ENCODE data around the gene TRNAU1AP.
"Not testable (repeated sequence)": the region's sequence is repeated elsewhere in the genome, so short reads cannot be mapped to it uniquely, and the experiment has no call there.

TRNAU1AP gene

DNA sequence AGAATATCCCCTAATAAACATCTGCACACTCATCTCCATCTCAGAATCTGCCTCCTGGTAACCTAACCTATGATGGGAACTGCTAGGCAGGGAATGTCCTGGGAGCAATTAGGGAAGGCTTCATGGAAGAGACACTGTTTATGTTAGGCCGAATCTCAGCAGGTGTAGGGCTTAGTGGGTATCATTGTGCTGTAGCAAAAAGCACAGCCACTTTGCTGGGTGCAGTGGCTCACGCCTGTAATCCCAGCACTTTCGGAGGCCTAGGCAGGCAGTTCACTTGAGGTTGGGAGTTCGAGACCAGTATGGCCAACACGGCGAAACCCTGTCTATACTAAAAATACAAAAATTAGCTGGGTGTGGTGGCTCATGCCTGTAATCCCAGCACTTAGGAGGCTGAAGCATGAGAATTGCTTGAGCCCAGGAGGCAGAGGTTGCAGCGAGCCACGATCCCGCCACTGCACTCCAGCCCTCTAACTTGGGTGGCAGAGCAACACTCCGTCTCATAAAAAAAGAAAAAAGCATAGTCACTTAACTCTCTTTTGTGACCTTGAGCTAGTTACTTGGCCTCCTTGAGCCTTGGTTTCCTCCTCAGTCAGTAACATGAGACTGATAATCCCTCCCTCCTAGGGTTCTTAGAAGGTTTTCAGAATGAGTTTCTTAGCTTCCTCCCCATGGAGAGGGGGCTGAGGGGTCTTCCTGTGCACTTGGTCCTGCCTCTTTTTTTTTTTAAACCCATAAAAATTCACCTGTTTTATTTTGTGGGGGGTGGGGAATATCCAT lies 42.7 kb downstream of the TRNAU1AP start:
- Histone ChIP-seq H3K79me2 (ENCODE audit: control insufficient read depth, low read length) (no peaks in the 10 kb centered on the region), H3K27ac (ENCODE audit: low read depth, low read length) (no peak overlapping the region), H4K20me1 (ENCODE audit: control insufficient read depth, insufficient read depth, low read depth, low read length) (no peaks in the 10 kb centered on the region)

DNA sequence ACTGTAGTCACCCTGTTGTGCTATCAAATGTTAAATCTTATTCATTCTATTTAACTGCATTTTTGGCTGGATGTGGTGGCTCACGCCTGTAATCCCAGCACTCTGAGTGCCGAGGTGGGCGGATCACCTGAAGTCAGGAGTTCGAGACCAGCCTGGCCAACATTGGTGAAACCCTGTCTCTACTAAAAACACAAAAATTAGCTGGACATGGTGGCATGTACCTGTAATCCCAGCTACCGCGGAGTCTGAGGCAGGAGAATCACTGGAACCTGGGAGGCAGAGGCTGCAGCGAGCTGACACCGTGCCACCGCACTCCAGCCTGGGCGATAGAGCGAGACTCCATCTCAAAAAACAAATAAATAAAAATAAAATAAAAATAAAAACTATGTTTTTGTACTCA lies 43.4 kb downstream of the TRNAU1AP start:
- H3K9me2 ChIP-seq (replicated peaks; ENCODE audit: control insufficient read depth, low read length); H3F3A ChIP-seq (ENCODE audit: control insufficient read depth, insufficient read depth); H3K79me2 ChIP-seq (ENCODE audit: control insufficient read depth, low read length); H3K4me2 ChIP-seq (ENCODE audit: low read length); H3K4me3 ChIP-seq (ENCODE audit: low read length); H3K27ac ChIP-seq (ENCODE audit: low read depth, low read length); H4K20me1 ChIP-seq (ENCODE audit: control insufficient read depth, insufficient read depth, low read depth, low read length); H3K27me3 ChIP-seq (ENCODE audit: control insufficient read depth, low read length); H3K36me3 ChIP-seq (ENCODE audit: control insufficient read depth, low read length); H3K9me3 ChIP-seq (ENCODE audit: control insufficient read depth, insufficient read depth, low read length); H3K4me1 ChIP-seq (ENCODE audit: control insufficient read depth, low read length): not testable (repeated sequence)

More for the DNA sequence above, 42.7 kb downstream of the TRNAU1AP start:
- TF ChIP-seq, protein P1, sequence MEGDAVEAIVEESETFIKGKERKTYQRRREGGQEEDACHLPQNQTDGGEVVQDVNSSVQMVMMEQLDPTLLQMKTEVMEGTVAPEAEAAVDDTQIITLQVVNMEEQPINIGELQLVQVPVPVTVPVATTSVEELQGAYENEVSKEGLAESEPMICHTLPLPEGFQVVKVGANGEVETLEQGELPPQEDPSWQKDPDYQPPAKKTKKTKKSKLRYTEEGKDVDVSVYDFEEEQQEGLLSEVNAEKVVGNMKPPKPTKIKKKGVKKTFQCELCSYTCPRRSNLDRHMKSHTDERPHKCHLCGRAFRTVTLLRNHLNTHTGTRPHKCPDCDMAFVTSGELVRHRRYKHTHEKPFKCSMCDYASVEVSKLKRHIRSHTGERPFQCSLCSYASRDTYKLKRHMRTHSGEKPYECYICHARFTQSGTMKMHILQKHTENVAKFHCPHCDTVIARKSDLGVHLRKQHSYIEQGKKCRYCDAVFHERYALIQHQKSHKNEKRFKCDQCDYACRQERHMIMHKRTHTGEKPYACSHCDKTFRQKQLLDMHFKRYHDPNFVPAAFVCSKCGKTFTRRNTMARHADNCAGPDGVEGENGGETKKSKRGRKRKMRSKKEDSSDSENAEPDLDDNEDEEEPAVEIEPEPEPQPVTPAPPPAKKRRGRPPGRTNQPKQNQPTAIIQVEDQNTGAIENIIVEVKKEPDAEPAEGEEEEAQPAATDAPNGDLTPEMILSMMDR (IDR thresholded peaks at IDR 0.05; ENCODE audit: low read depth, low read length, poor library complexity, severe bottlenecking), result no peak
- no peak for TF ChIP-seq EZH2phosphoT487 (IDR thresholded peaks at IDR 0.05; ENCODE audit: borderline replicate concordance, low read length)
- Histone ChIP-seq H3K9me3 (ENCODE audit: control insufficient read depth, insufficient read depth, low read length) (no peaks in the 10 kb centered on the region), H3K4me2 (ENCODE audit: low read length) (no peak overlapping the region), H3K4me1 (ENCODE audit: control insufficient read depth, low read length) (peaks cover 10% of the 10 kb centered on the region), H3F3A (ENCODE audit: control insufficient read depth, insufficient read depth) (no peaks in the 10 kb centered on the region), H3K36me3 (ENCODE audit: control insufficient read depth, low read length) (no peaks in the 10 kb centered on the region), H3K4me3 (ENCODE audit: low read length) (no peak overlapping the region), H3K27me3 (ENCODE audit: control insufficient read depth, low read length) (peaks cover 5% of the 10 kb centered on the region; the same call in 1 of the 2 replicates), H3K9me2 (replicated peaks; ENCODE audit: control insufficient read depth, low read length) (no peaks in the 10 kb centered on the region)

GRCh38 chr1:28601696-28602095 lies 48.8 kb downstream of the TRNAU1AP start:
- Histone ChIP-seq H3K9me2 (replicated peaks; ENCODE audit: control insufficient read depth, low read length) (no peaks in the 10 kb centered on the region), H3K4me2 (ENCODE audit: low read length) (no peak overlapping the region), H4K20me1 (ENCODE audit: control insufficient read depth, insufficient read depth, low read depth, low read length) (no peaks in the 10 kb centered on the region), H3K9me3 (ENCODE audit: control insufficient read depth, insufficient read depth, low read length) (no peaks in the 10 kb centered on the region), H3K79me2 (ENCODE audit: control insufficient read depth, low read length) (no peaks in the 10 kb centered on the region), H3K27me3 (ENCODE audit: control insufficient read depth, low read length) (no peaks in the 10 kb centered on the region), H3K36me3 (ENCODE audit: control insufficient read depth, low read length) (peaks cover 41% of the 10 kb centered on the region), H3K4me1 (ENCODE audit: control insufficient read depth, low read length) (no peaks in the 10 kb centered on the region), H3K27ac (ENCODE audit: low read depth, low read length) (no peak overlapping the region), H3K4me3 (ENCODE audit: low read length) (no peak overlapping the region), H3F3A (ENCODE audit: control insufficient read depth, insufficient read depth) (no peaks in the 10 kb centered on the region)
- TF ChIP-seq, protein P1 (IDR thresholded peaks at IDR 0.05; ENCODE audit: low read depth, low read length, poor library complexity, severe bottlenecking), result no peak
- no peak for TF ChIP-seq EZH2phosphoT487 (IDR thresholded peaks at IDR 0.05; ENCODE audit: borderline replicate concordance, low read length)

Data from DOHH2 (cell line).